ENCODE measurements around the gene ALDH9A1.
"Not testable (repeated sequence)": the region's sequence is repeated elsewhere in the genome, so short reads cannot be mapped to it uniquely, and the experiment has no call there.

ALDH9A1 gene

GRCh38 chr1:165644064-165644735 lies 54.2 kb downstream of the ALDH9A1 start:
- DNase-seq = no peak

GRCh38 chr1:165641231-165641987 lies 57.0 kb downstream of the ALDH9A1 start:
- no peak for DNase-seq

DNA sequence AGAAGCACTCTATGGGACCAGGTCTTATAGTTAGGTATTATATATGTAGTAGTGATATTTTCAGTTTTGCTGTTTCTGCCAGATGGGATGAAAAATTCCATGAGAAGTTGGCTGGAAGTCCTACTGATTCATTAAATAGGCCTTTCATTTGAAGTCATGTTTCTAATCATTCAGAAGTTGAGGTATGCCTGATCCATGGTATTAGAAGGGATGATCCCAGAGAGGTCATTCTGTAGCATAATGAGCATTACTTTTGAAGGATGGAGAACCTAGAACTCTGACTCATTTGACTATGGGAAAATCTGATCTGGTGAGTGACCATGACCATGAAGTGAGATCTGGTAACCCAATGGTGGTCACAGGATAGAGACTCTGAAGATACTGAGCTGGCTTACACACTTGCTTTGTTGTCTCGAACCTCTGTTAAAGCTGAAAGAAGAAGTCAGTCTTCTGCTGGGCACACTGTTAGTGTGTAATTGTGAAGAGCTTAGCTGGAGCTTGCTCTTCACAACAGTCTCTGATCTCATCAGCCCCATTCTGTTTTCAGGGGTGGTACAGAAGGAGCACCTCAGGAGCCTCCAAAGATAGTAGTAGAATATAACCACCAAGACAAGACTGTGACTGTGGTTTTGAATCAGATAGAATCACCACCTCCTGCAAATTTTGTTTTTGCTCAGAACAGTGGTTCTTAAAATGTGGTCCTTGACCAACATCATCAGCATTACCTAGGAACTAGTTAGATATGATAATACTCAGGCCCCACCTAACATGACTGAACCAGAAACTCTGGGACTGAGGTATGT lies 58.3 kb downstream of the ALDH9A1 start:
- no peak for DNase-seq

- not testable (repeated sequence) for DNase-seq
Observed at GRCh38 chr1:165638211-165638610, 60.2 kb downstream of the ALDH9A1 start.

- no peak for DNase-seq
Observed at GRCh38 chr1:165637427-165637826, 60.9 kb downstream of the ALDH9A1 start.

- DNase-seq = no peak
Observed at GRCh38 chr1:165635823-165636222, 62.5 kb downstream of the ALDH9A1 start.

- DNase-seq = no peak
Observed at GRCh38 chr1:165635329-165635728, 63.0 kb downstream of the ALDH9A1 start.

- no peak for DNase-seq
Observed at GRCh38 chr1:165634154-165634921, 64.0 kb downstream of the ALDH9A1 start.

DNA sequence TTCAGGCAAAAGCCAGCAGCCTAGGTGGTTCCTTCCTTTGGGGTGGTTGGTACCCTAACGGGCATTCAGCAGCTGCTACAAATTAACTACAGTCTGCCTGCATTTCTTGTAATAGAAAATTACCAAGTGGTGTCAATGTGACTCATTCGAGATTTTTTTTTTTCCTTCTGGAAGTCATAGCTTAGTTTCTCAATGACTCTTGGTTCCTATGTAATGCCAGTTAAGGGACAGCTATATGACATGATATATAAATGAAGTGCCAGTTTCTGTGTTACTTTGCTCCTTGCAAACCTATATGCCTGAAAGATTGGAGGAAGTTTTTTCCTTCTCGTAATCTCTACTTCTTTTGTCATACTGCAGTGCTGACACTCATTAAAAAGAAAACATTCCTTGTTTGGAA lies 64.7 kb downstream of the ALDH9A1 start:
- no peak for DNase-seq

- no peak for DNase-seq
Observed at GRCh38 chr1:165632491-165632890, 65.9 kb downstream of the ALDH9A1 start.

DNA sequence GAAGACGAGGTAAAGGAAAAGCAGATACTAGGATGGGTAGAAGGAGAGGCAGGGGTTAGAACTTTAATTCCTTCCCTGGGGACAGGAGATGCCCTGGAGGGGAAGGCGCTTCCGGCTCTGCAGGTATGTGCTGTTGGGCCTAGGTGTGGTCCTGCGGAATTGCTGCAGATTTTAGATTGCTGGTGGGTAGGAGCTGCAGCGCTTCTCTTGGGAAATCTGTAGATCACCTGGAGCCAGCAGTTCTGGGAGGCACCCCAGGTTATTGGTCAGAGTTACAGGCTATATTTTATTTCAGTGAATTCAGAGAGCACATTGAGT lies 66.3 kb downstream of the ALDH9A1 start:
- DNase-seq = no peak

DNA sequence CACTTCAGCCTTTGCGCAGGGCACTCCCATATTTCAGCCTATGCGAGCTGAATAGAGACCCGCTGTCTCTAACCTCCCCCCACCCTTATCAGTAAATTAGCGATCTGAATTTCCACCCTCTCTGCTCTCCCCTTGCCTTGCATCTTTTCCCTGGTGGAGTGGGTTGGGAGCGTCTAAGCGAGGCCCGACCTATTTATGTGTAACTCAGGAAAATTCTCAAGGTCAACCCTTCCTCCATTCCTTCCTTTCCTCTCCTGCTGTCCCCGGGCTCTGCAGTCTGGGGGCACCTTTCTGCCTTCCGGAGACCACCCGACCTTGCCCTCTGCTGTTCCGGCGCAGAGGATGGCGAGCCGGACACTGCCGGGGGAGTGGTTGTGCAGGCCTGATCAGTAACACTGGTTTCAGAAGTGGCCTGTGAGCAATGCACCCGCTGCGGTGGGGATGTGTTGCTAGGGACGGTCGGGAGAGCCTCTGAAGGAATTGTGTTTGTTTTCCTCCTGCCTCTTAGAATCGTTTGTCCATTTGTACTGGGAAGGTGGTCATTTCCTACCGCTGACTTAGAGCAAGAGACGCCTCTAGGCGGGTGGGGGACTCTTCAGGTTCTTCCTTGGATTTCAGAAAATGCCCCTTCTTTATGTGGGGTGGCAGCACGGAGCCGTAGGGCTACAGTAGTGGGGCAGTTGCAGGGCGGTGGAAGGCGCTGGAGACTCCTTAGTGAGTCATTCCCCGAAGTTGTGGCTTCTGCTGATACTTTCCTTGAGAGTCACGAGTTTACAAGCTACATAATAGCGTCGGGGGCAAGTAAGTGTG lies 66.8 kb downstream of the ALDH9A1 start:
- peak; percentile 61 for DNase-seq

GRCh38 chr1:165630629-165631341 lies 67.6 kb downstream of the ALDH9A1 start, which contains the start of gene MGST3:
MGST3 (plus strand) TSS chr1:165631234; CDS start chr1:165649848, 18,614 bp downstream.
- peak; percentile 96 for DNase-seq

DNA sequence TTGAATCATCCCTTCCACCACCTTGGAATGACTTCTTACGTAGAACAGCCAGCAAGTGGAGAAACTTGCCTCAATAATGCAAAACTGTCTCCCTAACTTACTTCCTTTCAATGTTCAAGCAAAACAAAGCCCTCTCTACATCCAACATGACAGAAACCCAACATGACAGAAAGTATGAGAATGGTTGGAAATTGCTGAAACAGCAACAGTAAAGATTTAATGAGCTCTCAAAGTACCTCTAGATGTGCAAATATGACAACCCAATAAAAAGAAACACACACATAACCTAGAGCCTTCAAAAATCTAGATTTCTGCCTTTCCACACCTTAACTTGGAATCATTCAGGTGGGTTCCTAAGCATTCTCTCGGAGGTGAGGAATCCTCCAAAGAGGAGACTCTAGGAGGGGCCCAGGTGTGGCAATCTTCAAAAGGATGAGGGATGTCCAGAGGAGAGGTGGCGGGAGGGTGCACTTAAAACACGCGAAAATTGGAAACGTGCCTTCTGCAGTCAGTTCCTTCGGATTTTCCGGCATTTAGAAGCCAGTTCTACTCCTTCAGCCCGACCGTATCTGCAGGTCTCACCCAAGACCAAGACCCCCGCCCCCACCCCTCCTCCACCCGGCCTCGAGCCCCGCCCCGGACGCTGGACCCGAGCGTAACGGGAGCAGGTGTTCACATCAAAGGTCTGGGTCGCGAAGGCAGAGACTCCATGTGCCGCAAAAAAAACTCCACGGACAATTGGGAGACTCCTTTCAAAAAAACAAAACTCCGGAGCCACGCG lies 68.3 kb downstream of the ALDH9A1 start:
- DNase-seq = no peak

DNA sequence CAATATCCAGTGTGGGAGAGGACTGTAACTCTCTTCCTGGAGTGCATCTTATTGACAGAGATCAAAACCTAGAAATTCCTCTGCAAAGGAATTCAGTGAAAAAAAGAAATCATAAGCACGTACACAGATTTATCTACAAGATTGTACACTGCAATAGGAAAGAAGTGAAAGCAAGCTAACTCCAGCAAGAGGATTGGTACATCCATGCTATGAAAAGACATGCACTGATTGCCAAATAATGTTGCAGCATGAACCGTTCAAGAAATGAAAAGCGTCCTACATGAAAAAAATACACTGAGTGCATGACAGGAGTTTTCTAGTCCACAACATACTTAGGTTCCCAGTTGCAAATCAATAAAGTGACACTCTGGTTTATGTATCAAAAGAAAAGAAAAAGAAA lies 69.2 kb downstream of the ALDH9A1 start:
- no peak for DNase-seq

DNA sequence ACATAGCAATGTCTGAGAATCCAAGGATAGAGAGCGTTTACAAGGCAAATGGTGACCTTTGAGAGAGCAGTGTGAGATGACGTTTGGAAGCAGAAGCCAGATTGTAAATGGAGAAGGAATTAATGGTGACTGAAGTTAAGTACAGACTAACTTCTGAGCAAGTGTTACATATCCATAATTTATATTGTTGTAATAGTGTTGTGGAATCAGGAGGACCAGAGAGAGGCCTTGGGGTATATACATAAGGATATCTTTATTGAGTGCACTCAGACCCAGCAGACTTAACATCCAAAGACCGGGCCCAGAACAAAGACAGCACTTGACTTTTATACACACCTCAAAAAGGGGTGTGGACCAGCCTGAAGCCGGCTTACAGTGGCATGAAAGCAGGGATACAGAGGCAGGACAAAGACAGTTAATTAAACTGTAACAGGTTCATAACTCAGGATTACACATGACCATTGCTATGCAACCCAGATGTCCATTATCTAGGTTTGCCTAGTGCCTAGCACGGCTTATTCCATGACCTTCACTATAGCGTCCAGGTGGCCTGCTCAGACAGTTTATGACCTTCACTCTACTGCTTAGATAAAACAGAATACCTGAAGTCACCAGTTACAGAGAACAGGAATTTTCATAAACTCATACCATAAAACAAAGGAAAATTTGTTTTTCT lies 70.1 kb downstream of the ALDH9A1 start:
- DNase-seq = no peak

GRCh38 chr1:165624441-165624840 lies 73.9 kb downstream of the ALDH9A1 start:
- no peak for DNase-seq

DNA sequence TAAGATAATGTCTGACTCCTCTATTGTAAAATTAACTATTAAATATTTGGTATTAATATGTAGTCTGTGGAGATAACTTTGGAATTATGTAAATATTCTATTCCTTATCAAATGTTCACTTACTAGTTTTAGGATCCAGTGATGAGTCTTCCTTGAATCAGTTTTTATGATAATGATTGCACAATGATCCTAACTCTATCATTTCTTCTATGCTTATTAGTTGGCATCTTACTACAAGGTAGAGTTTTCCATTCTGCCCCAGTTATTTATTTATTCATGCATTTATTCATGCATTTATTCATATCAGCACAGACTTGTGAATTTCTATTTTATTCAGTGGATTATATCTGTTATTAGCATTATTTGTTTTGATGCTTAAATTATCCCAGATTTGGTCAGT lies 74.7 kb downstream of the ALDH9A1 start:
- DNase-seq = no peak

- DNase-seq = no peak
Observed at GRCh38 chr1:165619647-165620151, 78.7 kb downstream of the ALDH9A1 start.

Data from CD4-positive, alpha-beta T cell treated with Interleukin-4 for 4 hours (primary cell).